Caco-2 (cell line): ENCODE measurements around the gene IER5L. TPM values are rescaled to one million over a fixed set of nuclear protein-coding genes. Genes with fewer than 3 reads are reported as not detected.
"Not testable (repeated sequence)": the region's sequence is repeated elsewhere in the genome, so short reads cannot be mapped to it uniquely, and the experiment has no call there.

Experiments used
- BruUV-seq: library from RNA; stranded (reverse); fragments of 400-500 nt; replicated peaks from 2 replicates; lab custom pipeline; 2021; lab: Mats Ljungman, UMichigan
- CTCF ChIA-PET: fragments of 300-600 bp; sonication (Branson Sonifier 250); formaldehyde crosslinking; loops from one replicate; lab custom pipeline; 2022; ENCODE audit warnings: antibody characterized with exemption; lab: Charles Lee
- POLR2A ChIA-PET: fragments of 300-600 bp; sonication (Branson Sonifier 250); formaldehyde crosslinking; loops from one replicate; lab custom pipeline; 2022; ENCODE audit warnings: antibody characterized with exemption; lab: Charles Lee
- DNase-seq, 2 experiments: peaks; one replicate each; pipeline versions ENCODE4 v3.0.0 to v3.0.0-alpha.2; 2020 to 2022
- H3K27me3 ChIP-seq: replicated peaks from 2 replicates; pipeline ENCODE4 v1.6.0; 2011; ENCODE audit warnings: low read length; ENCODE audit not compliant: control insufficient read depth, insufficient read depth
- H3K36me3 ChIP-seq: 2 replicates; pipeline ENCODE4 v1.5.1; 2011; ENCODE audit warnings: low read length; ENCODE audit not compliant: control insufficient read depth, insufficient read depth
- H3K4me1 ChIP-seq: fragments of 250-450 bp; sonication (Bioruptor Pico); 2 replicates; pipeline ENCODE4 v1.5.1; 2020; ENCODE audit warnings: mild to moderate bottlenecking
- H3K4me3 ChIP-seq: 2 replicates; pipeline ENCODE4 v1.5.1; 2011; ENCODE audit warnings: low read depth, mild to moderate bottlenecking, control low read depth, low read length
- H3K9me3 ChIP-seq: fragments of 250-450 bp; sonication (Bioruptor Pico); 2 replicates; pipeline ENCODE4 v1.5.1; 2020; ENCODE audit warnings: mild to moderate bottlenecking, moderate library complexity
- H3K27ac Mint-ChIP-seq: one replicate; pipeline ENCODE4 v1.8.0; 2022; ENCODE audit warnings: mixed read lengths; ENCODE audit not compliant: unreplicated experiment
- H3K27me3 Mint-ChIP-seq: one replicate; pipeline ENCODE4 v1.8.0; 2022; ENCODE audit warnings: mixed read lengths; ENCODE audit not compliant: insufficient read depth, unreplicated experiment
- H3K36me3 Mint-ChIP-seq: one replicate; pipeline ENCODE4 v1.8.0; 2022; ENCODE audit warnings: mild to moderate bottlenecking, mixed read lengths; ENCODE audit not compliant: insufficient read depth, unreplicated experiment
- H3K4me1 Mint-ChIP-seq: one replicate; pipeline ENCODE4 v1.8.0; 2022; ENCODE audit warnings: low read depth, mixed read lengths; ENCODE audit not compliant: unreplicated experiment
- H3K4me3 Mint-ChIP-seq: one replicate; pipeline ENCODE4 v1.8.0; 2022; ENCODE audit warnings: mild to moderate bottlenecking, moderate library complexity, mixed read lengths; ENCODE audit not compliant: unreplicated experiment
- H3K9me3 Mint-ChIP-seq: one replicate; pipeline ENCODE4 v1.8.0; 2022; ENCODE audit warnings: mixed read lengths; ENCODE audit not compliant: unreplicated experiment
- CTCF ChIP-seq, 2 experiments: fragments of 200-600 bp in 1 of 2; IDR thresholded peaks; 1 replicate in 1 of 2; 2 replicates in 1 of 2; pipeline versions ENCODE4 v1.5.1 to v1.8.0; 2011 to 2022; ENCODE audit warnings: antibody characterized with exemption in 1 of 2, control low read depth in 1 of 2, inconsistent platforms in 1 of 2, low read depth in 1 of 2, low read length in 1 of 2, mild to moderate bottlenecking in 1 of 2, moderate library complexity in 1 of 2; ENCODE audit not compliant: insufficient read depth in 1 of 2, severe bottlenecking in 1 of 2, unreplicated experiment in 1 of 2
- intact Hi-C: fragments of 100-400 bp; cut with micrococcal nuclease; formaldehyde crosslinking; loops from one replicate; pipeline ENCODE4 v1.10.0; 2022; ENCODE audit not compliant: unreplicated experiment
- total RNA-seq: library from RNA; stranded (reverse); gene quantifications from 2 replicates; pipeline ENCODE4 v1.2.3, GENCODE V29; 2022

IER5L gene
- total RNA-seq, 1 experiment from 2014 or later, result 3.9 TPM

- TF ChIP-seq CTCF (IDR thresholded peaks at IDR 0.05; ENCODE audit: insufficient read depth in 1 of 2, low read depth in 1 of 2, low read length in 1 of 2, severe bottlenecking in 1 of 2, unreplicated experiment in 1 of 2), result no peak
- H3K4me1 ChIP-seq, result no peaks in the 10 kb centered on the region
- peaks cover 32% of the 10 kb centered on the region for H3K36me3 Mint-ChIP-seq
- no peaks in the 10 kb centered on the region for H3K27me3 Mint-ChIP-seq
- H3K27ac Mint-ChIP-seq, result no peak overlapping the region
- H3K4me1 Mint-ChIP-seq, result no peaks in the 10 kb centered on the region
- CTCF ChIA-PET, result interaction anchor here (1.5 kb wide), 1 partner anchor 10 kb away, joined by 6 read pairs; no protein-coding TSS in a partner anchor
- no peaks in the 10 kb centered on the region for H3K9me3 ChIP-seq
- H3K36me3 ChIP-seq, result peaks cover 3% of the 10 kb centered on the region
- DNase-seq, result no peak
- H3K4me3 Mint-ChIP-seq, result no peak overlapping the region
- intact Hi-C loops, result no loop called here
- H3K4me3 ChIP-seq, result no peak overlapping the region
- H3K9me3 Mint-ChIP-seq, result no peaks in the 10 kb centered on the region
- no peaks in the 10 kb centered on the region for H3K27me3 ChIP-seq
- BruUV-seq, result no TSS peak
- POLR2A ChIA-PET, result no interaction called here
Observed at GRCh38 chr9:129133082-129133481, 45.0 kb downstream of the IER5L start.

GRCh38 chr9:129131300-129132145 lies 46.5 kb downstream of the IER5L start:
- no peak overlapping the region for H3K4me3 Mint-ChIP-seq
- Histone ChIP-seq H3K4me3 (no peak overlapping the region), H3K9me3 (no peaks in the 10 kb centered on the region), H3K4me1 (no peaks in the 10 kb centered on the region), H3K36me3 (peaks cover 3% of the 10 kb centered on the region), H3K27me3 (no peaks in the 10 kb centered on the region)
- H3K9me3 Mint-ChIP-seq, result no peaks in the 10 kb centered on the region
- peaks cover 33% of the 10 kb centered on the region for H3K36me3 Mint-ChIP-seq
- DNase-seq, result peak; percentile 71 to 85
- no TSS peak for BruUV-seq
- peak; percentile 92 to 97 for TF ChIP-seq CTCF (IDR thresholded peaks at IDR 0.05; ENCODE audit: insufficient read depth in 1 of 2, low read depth in 1 of 2, low read length in 1 of 2, severe bottlenecking in 1 of 2, unreplicated experiment in 1 of 2)
- no peaks in the 10 kb centered on the region for H3K27me3 Mint-ChIP-seq
- POLR2A ChIA-PET, result interaction anchor here (0.6 to 0.7 kb wide), 2 partner anchors 363 to 480 kb away, joined by 3 read pairs; no protein-coding TSS in a partner anchor
- intact Hi-C loops, result no loop called here
- no peaks in the 10 kb centered on the region for H3K4me1 Mint-ChIP-seq
- CTCF ChIA-PET, result interaction anchor here (0.6 to 1.6 kb wide), 27 partner anchors 9 to 494 kb away, joined by 3 to 27 read pairs (median 3); partner anchors contain the start of genes C9orf50, CRAT, DOLPP1 and NTMT1
- no peak overlapping the region for H3K27ac Mint-ChIP-seq

GRCh38 chr9:129130791-129131190 lies 47.3 kb downstream of the IER5L start:
- ChIA-PET CTCF (interaction anchor here (0.7 kb wide), 1 partner anchor 12 kb away, joined by 3 read pairs; no protein-coding TSS in a partner anchor), POLR2A (no interaction called here)
- Histone ChIP-seq H3K4me3 (no peak overlapping the region), H3K27me3 (no peaks in the 10 kb centered on the region), H3K36me3 (peaks cover 3% of the 10 kb centered on the region), H3K4me1 (no peaks in the 10 kb centered on the region), H3K9me3 (no peaks in the 10 kb centered on the region)
- no peaks in the 10 kb centered on the region for H3K27me3 Mint-ChIP-seq
- BruUV-seq, result no TSS peak
- H3K4me1 Mint-ChIP-seq, result no peaks in the 10 kb centered on the region
- no peaks in the 10 kb centered on the region for H3K9me3 Mint-ChIP-seq
- DNase-seq, result no peak
- no peak overlapping the region for H3K27ac Mint-ChIP-seq
- H3K4me3 Mint-ChIP-seq, result no peak overlapping the region
- intact Hi-C loops, result no loop called here
- TF ChIP-seq CTCF (IDR thresholded peaks at IDR 0.05; ENCODE audit: insufficient read depth in 1 of 2, low read depth in 1 of 2, low read length in 1 of 2, severe bottlenecking in 1 of 2, unreplicated experiment in 1 of 2), result no peak
- peaks cover 37% of the 10 kb centered on the region for H3K36me3 Mint-ChIP-seq

GRCh38 chr9:129130271-129130670 lies 47.8 kb downstream of the IER5L start:
- not testable (repeated sequence) for H3K36me3 ChIP-seq, BruUV-seq

More at GRCh38 chr9:129130271-129130670, 47.8 kb downstream of the IER5L start:
- POLR2A ChIA-PET, H3K4me1 ChIP-seq, H3K9me3 ChIP-seq, H3K27me3 Mint-ChIP-seq, intact Hi-C loops, H3K4me3 ChIP-seq, H3K9me3 Mint-ChIP-seq, H3K4me1 Mint-ChIP-seq, H3K27ac Mint-ChIP-seq, DNase-seq, H3K27me3 ChIP-seq, H3K4me3 Mint-ChIP-seq: not testable (repeated sequence)
- CTCF ChIA-PET, result interaction anchor here (0.7 kb wide), 1 partner anchor 9 kb away, joined by 3 read pairs; no protein-coding TSS in a partner anchor
- peaks cover 37% of the 10 kb centered on the region for H3K36me3 Mint-ChIP-seq
